Measurements from ENCODE around the gene TIAM1. TPM values are rescaled to one million over a fixed set of nuclear protein-coding genes. Genes with fewer than 3 reads are reported as not detected.

TIAM1 gene
- total and polyA plus RNA-seq, 2 experiments from 2014 or later, result 9.2 to 9.6 TPM

DNA sequence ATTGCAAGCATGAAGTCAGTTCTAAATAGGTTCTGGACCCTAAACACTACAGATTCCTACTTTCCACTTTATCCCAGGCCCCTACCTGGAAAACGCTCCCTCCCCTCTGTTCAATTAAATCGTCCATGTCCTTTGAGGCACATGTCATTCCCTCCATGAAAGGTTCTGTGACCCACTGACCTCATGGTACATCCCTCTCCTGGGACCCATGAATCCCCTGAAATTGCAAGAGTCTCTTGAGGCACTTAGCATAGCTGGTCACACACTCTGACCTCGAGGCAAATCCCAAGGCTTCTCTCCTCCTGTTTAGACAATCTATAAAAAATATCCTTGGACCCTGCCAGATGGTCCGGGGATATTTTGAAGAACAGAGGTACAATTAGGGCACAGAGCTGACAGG, 271.5 kb downstream of the TIAM1 start:
- H3K27ac ChIP-seq, result no peak overlapping the region
- no peaks in the 10 kb centered on the region for H3K9me3 ChIP-seq (ENCODE audit: low read depth)
- no peak overlapping the region for H3K4me3 ChIP-seq
- no peaks in the 10 kb centered on the region for H3K27me3 ChIP-seq
- no peak for DNase-seq (ENCODE audit: low read depth in 1 of 2, low spot score in 1 of 2)
- H3K36me3 ChIP-seq, result no peaks in the 10 kb centered on the region
- no peaks in the 10 kb centered on the region for H3K4me1 ChIP-seq (ENCODE audit: low read depth)
- TF ChIP-seq, protein P1, sequence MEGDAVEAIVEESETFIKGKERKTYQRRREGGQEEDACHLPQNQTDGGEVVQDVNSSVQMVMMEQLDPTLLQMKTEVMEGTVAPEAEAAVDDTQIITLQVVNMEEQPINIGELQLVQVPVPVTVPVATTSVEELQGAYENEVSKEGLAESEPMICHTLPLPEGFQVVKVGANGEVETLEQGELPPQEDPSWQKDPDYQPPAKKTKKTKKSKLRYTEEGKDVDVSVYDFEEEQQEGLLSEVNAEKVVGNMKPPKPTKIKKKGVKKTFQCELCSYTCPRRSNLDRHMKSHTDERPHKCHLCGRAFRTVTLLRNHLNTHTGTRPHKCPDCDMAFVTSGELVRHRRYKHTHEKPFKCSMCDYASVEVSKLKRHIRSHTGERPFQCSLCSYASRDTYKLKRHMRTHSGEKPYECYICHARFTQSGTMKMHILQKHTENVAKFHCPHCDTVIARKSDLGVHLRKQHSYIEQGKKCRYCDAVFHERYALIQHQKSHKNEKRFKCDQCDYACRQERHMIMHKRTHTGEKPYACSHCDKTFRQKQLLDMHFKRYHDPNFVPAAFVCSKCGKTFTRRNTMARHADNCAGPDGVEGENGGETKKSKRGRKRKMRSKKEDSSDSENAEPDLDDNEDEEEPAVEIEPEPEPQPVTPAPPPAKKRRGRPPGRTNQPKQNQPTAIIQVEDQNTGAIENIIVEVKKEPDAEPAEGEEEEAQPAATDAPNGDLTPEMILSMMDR (IDR thresholded peaks at IDR 0.05; ENCODE audit: low read depth, low read length), result no peak

Data from cardiac muscle cell (in vitro differentiated cells and primary cell).